SH-SY5Y (cell line): ENCODE results near the gene RTEL1.

Source experiments
- GATA2 ChIP-seq: IDR thresholded peaks from 2 replicates; pipeline ENCODE4 v1.6.1; 2011; ENCODE audit warnings: mild to moderate bottlenecking, low read depth, low read length
- GATA3 ChIP-seq: IDR thresholded peaks from 2 replicates; pipeline ENCODE4 v1.6.1; 2011; ENCODE audit warnings: low read depth, mild to moderate bottlenecking, low read length, moderate library complexity

DNA sequence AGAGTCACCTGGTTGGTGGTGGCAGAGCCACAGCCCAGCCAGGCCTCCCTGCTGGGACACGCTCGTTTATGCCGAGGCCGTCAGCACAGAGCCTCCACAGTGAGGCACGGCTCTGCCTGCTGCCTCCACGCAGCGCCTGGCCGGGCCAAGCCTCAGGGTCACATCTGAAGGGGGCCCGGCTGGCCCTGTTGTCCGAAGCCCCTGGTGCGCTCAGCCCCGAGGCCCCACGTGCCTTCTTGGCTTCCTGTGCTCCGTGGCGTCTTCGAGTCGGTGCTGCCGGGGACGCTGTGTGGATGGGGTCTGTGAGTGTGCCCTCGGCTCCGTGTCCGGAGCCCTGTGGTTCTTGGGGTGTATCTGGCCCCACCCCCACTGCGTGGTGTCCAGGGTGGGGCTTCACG lies 28.0 kb downstream of the RTEL1 start:
- no peak for TF ChIP-seq GATA2
- no peak for TF ChIP-seq GATA3
